ENCODE results near the gene ZNF579.

ZNF579 gene

DNA sequence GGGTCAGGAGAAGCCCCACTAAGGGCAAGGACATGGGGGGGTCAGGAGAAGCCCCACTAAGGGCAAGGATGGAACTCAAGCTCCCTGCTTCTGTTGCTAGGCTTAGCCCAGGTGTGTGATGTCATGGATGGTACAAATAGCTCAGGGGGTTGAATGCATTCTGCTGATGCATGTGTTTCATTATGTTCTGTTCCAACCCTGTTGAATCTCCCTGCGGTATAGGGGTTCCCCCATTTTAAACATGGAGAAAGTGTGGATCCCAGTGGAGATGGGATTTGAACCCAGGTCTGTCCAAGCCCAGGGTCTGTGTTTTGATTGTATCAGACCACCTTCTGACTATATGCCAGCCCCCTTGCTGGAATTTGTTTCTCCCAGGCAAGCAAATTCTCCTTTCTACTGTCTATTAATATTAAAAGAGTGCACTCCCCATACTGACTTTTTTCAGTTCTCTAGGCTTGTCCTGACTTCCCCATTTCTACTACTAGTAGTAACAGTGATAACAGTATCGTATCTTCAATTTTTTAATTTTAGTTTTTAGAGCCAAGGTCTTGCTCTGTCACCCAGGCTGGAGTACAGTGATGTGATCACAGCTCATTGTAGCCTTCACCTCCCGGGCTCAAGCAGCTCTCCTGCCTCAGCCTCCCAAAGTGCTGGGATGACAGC is 31.5 kb upstream of the ZNF579 start:
- DNase-seq: no peak

DNA sequence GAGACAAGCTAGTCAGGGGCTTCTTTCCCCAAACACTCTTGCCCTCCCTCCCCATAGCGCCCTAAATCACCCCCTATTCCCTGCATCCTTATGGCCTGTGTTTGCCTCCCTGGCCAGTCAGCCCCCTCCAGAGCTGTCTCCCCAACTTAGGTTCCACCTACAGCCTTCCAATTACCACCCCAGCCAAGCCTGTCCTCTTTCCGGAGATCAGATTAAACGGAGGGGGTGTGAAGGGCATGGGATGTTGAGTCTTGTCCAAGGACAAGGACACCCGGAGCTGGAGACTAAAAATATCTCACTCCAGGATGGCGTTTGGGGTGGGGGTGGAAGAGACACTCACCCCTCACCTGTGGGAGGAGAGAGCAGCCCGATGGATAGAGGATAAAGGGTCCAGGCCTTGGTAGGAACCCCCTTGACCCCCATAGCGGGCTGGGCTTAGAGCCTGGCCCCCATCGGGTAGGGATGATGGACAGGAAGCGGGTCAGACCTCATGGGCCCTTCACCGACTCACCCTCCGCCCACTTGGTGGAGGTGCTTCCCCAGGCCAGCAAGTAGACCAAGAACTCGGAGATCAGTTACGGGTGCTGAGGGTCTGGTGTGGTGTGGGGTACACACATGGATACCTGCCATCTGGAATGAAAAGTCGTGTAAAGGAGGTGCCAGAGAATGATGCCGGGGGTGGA is 30.8 kb upstream of the ZNF579 start:
- no peak for DNase-seq

DNA sequence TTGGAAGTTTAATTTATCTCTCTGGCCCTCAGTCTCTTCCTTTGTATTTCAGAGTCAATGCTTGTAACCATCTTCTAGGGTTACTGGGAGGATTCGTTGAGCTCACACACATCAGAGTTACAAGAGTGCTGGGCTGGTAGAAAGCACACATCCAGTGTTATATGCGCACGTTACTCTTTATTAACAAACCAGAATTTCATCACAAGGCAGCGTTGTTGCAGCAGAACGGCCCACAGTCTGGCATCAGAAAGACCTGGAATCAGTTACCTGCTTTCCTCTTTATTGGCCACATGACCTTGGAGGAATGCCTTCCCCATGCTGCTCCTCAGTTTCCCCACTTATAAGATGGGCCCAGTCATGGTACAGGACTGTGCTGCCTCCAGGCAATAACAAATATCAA is 28.7 kb upstream of the ZNF579 start:
- no peak for DNase-seq

DNA sequence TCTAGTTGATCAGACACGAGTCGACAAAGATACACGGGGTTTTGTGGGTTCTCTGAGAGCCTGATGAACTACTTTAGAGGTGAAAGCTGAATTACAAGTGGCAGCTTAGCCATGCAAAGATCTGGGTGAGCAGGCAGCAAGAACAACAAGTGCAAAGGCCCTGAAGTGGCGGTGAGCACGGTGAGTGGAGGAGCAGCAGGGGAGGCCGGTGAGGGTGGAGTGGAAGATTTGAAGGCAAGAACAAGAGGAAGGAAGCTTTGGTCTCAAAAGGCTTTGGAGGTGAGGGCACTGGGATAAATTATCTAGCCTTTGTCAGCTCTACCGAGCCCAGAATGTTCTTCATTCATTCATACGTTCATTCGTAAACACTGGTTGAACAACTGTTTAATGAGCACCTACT is 26.2 kb upstream of the ZNF579 start:
- DNase-seq: no peak

DNA sequence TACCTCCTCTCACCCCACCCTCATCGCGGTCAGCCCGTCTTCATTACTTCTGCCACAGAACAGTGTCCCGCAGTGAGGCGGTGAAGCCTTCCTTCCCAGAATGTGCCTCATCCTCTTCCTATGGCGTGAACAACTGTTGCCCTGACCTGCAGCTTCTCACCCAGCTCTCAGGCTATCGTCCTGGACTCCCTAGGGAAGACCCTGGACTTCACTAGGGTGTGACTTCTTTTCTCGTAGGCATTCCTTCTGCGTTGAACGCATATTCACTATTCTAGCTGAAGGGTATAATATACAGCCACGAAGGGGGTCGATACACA is 25.8 kb upstream of the ZNF579 start:
- no peak for DNase-seq

DNA sequence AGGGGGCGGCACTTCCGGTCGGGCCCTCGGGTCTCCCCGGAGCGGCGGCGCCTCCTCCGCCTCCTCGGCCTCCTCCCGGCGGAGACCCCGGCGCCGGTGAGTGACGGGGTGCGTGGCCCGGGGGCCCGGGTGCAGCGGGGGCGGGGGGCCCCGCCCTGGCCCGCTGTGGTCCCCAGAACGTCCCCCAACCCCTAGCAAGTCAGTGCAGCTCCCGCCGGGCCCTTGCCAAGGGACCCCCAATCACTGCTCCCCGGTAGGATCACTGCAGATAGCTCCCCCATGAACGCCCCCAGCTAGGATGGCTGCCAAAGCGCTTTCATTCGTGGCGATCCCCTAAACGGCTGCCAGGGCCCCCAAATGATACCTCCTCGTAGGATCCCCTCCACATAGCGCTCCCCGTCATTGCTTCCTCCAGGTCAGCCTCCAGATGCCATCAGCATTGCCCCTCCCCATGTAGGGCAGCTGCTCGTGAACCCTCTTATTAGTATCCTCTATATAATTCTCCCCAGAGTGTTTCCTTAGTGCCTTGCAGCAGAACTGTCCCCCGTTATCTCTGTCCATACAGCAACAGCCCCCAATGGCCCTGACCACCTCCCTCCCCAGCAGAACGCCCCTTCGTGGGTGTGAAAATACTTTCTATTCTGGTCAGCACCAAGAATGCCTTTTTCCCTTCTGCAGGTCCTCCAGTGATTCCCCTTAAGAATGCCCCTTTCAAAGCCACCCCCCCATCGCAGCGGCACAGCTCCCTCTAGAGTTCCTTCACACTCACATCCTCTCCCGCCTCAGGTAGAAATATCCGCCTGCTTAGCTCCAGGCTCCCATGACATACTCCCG is 25.2 kb upstream of the ZNF579 start, which contains the start of gene ZNF865:
Gene ZNF865, plus strand, starts transcription at position 11 of the 834 bp plus-strand sequence. CDS start 7,972 bp downstream, outside the sequence.
- peak; percentile 81 for DNase-seq

DNA sequence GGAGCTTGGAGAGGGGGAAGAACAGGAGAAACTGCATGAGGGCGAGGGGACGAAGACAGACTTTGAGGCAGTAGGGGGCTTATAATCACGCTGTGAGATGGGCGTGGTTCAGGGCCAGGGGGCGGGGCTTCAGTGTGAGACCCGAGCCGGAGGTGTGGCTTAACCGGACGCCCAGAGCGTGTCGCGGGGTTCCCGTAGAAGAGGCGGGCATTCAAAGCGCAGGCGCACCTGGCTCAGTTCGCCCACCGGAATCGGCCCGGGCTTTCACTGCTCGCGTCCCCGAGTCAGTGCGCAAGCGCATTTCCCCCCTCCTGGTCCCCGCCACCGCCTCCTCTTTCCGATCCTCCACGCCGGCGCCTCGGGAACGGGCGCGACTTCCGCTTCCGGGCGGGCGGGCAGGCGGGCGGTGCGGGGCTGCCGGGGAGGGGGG is 24.6 kb upstream of the ZNF579 start:
- DNase-seq: peak; percentile 100

DNA sequence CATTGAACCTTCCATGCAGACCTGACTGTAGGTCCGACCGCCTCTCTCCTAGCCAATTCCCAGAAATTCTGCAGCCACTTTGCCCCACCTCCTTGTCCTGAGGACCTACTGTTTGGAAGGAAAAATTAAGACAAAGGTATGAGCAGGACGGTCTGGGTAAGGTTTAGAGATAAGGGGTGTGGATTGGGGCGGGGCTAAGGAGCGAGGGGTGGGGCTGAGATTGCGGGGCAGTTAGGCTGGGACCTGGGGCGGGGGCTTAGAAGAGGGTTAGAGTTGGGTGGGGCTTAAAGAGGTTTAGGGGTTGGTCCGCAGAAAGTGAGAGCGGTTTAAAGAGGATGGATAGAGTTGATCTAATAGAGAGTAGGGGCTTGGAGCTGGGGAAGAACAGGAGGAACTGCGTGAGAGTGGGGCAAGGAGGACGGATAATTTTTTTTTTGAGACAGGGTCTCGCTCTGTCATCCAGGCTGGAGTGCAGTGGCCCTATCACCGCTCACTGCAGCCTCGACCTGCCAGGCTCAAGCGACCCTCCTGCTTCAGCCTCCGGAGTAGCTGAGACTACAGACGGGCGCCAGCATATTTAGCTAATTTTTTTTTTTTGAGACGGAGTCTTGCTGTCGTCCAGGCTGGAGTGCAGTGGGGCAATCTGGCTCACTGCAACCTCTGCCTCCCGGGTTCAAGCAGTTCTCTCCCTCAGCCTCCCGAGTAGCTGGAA is 23.1 kb upstream of the ZNF579 start:
- DNase-seq: no peak

DNA sequence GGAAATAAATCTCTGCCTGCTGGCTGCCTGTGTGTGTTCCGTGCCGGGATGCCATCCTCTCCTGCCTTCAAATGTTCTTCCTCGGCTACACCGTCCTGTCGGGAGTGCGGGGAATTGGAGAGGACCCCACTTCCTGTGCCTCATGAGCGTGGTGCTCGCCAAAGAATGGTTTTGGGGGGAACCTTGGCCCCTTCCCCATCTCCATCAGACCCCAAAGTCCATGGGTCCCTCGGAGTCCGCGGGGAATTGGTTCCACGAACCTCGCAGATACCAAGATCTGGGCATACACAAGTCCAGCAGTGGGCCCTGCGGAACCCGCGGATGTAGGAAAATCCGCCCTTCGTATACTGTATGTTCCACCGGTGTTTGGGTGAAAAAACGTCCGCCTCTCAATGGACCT is 22.5 kb upstream of the ZNF579 start:
- no peak for DNase-seq

DNA sequence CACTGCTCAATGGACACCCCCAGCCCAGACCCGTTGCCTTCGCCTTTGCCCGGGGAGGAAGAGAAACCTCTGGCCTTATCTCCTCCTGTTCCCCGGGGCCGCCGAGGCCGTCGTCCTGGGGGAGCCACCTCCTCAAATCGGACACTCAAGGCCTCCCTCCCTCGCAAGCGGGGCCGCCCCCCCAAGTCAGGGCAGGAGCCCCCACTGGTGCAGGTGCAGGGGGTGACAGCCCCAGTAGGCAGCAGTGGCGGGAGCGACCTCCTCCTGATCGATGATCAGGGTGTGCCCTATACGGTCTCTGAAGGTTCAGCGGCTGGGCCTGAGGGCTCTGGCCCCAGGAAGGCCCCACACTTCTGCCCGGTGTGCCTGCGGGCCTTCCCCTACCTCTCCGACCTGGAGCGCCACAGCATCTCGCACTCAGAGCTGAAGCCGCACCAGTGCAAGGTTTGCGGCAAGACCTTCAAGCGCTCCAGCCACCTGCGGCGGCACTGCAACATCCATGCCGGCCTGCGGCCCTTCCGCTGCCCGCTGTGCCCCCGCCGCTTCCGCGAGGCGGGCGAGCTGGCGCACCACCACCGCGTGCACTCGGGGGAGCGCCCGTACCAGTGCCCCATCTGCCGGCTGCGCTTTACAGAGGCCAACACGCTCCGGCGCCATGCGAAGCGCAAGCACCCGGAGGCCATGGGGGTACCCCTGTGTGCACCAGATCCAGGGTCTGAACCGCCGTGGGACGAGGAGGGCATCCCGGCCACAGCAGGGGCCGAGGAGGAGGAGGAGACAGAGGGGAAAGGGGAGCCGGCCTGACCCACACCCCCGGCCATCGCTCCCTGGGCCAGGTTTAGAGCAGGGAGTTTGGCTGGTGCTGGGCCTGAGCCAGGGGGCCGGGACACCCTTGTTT is 21.7 kb upstream of the ZNF579 start:
- no peak for DNase-seq

DNA sequence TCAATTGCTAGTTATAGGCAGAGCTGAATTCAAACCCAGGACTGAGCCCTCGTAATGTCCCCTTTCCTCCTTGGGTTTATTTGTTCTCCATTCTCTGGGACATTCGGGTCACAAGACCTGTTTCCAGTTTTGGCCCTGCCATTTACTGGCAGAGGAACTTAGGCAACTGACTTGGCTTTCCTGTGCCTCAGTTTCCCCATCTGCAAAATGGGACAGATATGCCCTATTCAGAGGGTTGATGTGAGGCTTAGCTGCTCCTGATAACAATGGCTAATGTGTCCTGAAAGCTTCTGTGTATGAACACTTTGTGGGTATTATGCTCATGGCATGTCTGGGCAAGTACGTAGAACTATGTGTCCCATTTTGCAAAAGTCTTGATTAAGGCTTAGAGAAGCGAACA is 20.4 kb upstream of the ZNF579 start:
- no peak for DNase-seq

DNA sequence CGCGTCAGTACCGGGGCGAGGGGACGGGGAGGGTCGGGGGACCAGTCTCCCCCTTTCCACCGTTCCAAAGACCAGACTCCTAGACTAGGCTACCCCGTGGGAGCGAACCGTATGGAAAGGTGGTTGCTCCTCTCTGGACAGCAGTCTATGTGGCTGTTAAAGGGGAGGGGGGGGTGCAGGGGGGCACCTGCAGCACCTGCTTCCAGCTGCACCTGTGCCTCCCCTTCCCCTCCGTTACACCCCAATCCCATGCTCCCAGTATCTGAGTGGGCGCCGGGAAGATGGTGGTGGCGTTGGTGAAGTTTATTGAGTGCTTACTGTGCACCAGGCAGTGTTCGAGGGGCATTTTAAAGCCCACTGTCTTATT is 20.0 kb upstream of the ZNF579 start:
- no peak for DNase-seq

DNA sequence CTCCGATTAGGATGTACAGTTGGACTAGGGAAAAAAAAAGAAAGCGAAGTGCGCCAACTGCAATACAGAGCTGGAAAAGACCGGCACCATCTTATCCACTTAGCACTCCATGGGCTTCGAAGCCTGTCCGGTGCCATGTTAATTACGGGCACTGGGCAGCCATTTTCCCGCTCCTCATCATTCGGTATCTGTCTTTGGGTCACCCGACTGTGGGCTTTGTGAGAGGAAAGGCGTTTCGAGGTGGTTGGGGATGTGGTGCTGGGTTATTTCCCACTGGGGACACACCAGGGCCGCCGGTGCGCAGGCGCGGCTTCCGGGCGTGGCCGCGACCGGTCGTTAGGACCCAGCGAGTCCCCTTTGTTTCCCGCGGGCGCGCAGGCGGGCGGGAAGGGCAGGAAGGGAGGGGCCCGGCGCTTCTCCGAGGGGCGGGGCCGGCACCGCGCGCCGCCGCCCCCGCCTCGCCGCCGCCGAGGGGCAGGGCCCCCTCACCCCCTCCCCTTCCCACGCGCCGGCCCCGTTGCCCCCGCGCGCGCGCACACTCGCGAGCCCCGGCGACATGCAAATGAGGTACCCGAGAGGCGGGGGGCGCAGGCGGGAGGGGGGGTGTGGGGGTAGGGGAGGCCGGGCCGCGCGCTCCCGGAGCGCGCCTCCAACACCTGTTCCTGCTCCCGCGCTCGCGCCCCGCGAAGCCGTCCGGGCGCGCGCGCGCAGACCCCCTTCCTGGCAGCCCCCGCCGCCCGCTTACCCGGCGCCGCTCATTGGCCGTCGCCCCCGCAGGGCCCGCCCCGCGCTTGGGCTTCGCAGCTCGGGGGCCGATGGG is 19.4 kb upstream of the ZNF579 start, which contains the start of gene ZNF524:
Gene ZNF524, plus strand, starts transcription at position 447 of the 820 bp plus-strand sequence. CDS start 1,825 bp downstream, outside the sequence.
- DNase-seq: peak; percentile 88

DNA sequence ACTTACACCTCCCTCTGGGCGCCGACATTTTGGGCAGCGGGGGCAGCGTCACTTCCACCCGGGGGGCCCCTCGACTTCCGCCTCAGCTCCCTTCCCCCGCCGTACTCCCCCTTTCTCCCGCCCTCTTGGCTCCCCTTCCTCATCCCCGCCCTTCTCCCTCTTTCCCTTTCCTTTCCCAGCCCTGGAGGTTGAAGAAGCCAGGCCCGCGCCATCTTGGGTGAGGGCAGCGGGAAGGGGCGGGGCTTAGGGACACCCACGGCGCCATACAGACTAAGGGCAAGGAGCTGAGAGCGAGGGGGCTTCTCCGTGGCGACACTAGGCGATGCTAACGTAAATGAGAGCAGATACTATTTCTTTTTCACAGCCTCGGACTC is 18.8 kb upstream of the ZNF579 start, which contains the start of gene FIZ1:
Gene FIZ1, minus strand, starts transcription at position 50 of the 374 bp plus-strand sequence. CDS start 1,652 bp downstream, outside the sequence.
- DNase-seq: peak; percentile 98

DNA sequence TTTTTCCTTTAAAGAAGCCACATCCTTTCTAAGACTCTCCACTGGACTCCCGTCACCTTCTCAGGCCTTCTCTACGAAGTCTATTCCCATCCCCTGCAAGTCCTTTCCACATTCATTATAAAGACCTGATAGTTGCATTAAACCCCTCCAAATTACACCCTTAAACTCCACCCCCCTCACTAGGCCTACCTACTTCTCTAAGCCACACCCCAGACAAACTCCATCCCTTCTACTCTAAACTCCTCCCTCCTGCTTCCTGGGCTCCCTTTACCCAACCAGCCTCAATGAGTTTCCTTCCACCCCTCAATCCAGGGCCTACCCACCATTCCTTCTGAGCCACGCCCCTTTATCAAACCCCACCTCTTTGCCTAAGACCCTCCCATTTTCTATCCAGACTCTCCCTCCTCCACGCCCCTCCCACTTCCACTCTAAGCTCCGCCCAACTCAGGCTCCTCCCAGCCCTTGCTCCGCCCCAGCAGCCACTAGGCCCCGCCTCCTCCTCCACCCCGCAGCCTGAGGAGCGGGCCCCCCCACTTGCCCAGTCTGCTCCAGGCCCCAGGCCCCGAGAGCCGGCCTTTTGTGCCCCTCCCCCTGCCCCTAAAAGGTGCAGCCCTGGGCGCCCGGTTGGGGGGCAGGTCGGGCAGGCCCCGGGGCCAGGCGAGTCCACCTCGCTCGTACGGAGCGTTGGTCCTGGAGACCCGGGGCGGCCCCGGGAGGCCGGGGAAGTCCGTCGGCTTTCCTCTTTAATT is 18.2 kb upstream of the ZNF579 start:
- DNase-seq: peak; percentile 91

DNA sequence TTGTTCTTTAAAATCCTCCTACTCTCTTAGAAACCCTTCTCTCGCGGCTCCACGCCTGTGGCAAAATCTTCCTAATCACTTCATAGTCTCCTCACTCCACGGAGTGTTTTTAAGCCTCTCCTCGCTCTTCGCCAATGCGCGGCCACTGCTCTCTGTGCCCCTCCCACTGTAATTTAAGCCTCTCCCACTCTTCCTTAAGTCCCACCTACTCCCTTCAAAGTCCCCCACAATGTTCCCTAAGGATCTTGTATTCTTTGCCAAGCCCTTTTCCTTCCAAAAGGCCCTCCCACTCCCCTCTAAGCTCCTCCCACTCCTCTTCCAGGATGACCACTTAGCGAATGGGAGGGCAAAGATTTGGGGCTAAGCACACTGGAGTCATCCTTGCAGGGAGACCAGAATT is 17.4 kb upstream of the ZNF579 start:
- DNase-seq: no peak

DNA sequence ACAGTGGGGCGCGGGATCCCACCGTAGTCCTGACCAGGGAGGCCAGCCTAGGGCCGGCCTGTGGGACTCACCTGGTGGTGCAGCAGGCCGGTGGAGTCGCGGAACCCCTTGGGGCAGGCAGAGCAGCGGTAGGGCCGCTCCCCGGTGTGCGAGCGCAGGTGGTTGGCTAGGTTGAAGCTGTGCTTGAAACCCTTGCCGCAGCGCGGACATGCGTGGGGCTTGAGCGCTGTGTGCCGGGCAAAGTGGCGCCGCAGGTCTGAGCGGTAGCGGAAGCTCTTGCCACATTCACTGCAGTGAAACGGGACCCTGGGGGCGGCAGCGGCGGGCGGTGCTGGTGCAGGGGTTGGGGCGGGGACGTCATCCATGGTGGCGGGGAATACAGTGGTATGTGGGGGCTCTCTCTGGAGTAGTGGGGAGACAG is 16.9 kb upstream of the ZNF579 start:
- DNase-seq: no peak

DNA sequence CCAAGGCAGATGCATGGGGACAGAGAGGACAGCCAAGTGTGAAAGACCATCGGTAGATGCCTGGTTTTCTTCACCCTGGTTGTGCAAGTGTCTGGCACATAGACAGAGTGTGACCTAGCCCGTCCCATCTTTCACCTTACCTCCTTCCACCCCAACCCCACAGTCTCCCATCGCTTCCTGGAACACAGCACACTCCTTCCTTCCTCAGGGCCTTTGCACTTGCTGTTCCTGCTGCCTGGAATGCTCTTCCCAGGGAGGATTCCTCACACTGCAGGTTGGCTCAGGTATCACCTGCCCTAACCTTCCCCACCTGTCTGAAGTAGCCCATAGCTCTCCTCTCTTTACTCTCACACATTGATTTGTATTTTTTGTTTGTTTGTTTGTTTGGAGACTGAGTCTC is 15.7 kb upstream of the ZNF579 start:
- DNase-seq: no peak

DNA sequence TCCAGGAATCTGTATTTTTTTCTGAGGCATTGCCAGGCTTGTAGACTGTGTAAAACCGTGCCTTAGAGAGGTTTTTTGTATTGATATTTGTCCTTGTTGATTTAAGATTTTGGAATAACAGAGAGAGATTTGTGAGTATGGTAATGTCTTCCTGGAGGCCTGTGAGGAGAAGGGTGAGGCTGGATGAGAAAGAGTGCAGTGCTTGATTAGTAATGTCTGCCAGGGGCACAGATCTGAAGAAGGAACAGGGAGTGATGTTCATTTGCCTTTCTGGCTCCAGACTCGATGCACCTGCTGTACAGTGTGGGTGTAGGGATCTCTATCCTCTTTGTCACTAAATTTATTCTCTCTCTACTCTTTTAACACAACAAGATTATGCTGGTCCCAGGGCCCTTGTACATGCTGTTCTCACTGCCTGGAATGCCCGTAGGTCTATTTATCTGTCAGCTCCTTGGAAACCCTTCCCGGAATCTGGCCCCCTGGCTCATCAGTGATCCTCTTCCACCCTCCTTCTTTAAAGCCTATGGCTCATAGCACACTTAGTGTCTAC is 14.4 kb upstream of the ZNF579 start:
- DNase-seq: no peak

All from stimulated activated CD4-positive, alpha-beta T cell treated with anti-CD3 and anti-CD28 coated beads, Interleukin-15, amount 100 ng/mL, for 24 hours (primary cell).